ENCODE results near the gene ZNF346. TPM values are rescaled to one million over a fixed set of nuclear protein-coding genes. Genes with fewer than 3 reads are reported as not detected.

The ZNF346 gene
- total RNA-seq, 1 donor from 2014 or later: 15.5 TPM

DNA sequence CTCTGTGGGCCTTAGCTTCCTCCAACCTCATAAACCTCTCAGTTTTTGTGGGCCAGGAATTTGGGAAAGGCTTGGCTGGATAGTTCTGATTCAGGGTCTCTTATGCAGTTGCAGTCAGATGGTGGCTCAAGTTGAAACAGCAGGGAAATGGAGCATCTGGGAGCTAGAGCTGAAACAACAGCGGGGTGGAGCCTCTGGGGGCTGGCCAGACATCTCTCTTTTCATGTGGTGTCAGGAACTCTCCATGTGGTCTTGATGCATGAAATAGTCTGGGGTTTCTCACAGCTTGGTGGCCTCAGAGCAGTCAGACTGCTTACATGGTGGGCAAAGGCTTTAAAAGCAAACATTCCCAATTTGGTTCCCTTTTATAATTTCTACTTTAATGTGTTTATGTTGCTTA lies 13.5 kb downstream of the ZNF346 start:
- TF ChIP-seq, protein P1, sequence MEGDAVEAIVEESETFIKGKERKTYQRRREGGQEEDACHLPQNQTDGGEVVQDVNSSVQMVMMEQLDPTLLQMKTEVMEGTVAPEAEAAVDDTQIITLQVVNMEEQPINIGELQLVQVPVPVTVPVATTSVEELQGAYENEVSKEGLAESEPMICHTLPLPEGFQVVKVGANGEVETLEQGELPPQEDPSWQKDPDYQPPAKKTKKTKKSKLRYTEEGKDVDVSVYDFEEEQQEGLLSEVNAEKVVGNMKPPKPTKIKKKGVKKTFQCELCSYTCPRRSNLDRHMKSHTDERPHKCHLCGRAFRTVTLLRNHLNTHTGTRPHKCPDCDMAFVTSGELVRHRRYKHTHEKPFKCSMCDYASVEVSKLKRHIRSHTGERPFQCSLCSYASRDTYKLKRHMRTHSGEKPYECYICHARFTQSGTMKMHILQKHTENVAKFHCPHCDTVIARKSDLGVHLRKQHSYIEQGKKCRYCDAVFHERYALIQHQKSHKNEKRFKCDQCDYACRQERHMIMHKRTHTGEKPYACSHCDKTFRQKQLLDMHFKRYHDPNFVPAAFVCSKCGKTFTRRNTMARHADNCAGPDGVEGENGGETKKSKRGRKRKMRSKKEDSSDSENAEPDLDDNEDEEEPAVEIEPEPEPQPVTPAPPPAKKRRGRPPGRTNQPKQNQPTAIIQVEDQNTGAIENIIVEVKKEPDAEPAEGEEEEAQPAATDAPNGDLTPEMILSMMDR (IDR thresholded peaks at IDR 0.05; ENCODE audit: insufficient read depth, low read length, poor library complexity, severe bottlenecking): no peak
- Histone ChIP-seq H3K36me3 (ENCODE audit: control insufficient read depth, insufficient read depth, low read length) (no peaks in the 10 kb centered on the region), H3K27me3 (ENCODE audit: control insufficient read depth, insufficient read depth, low read length) (no peaks in the 10 kb centered on the region), H3K4me3 (ENCODE audit: low read depth, low read length) (no peak overlapping the region)
- DNase-seq (ENCODE audit: low read depth): no peak

- DNase-seq (ENCODE audit: low read depth): no peak
- Histone ChIP-seq H3K27me3 (ENCODE audit: control insufficient read depth, insufficient read depth, low read length) (no peaks in the 10 kb centered on the region), H3K36me3 (ENCODE audit: control insufficient read depth, insufficient read depth, low read length) (no peaks in the 10 kb centered on the region), H3K4me3 (ENCODE audit: low read depth, low read length) (no peak overlapping the region)
- TF ChIP-seq, protein P1 (IDR thresholded peaks at IDR 0.05; ENCODE audit: insufficient read depth, low read length, poor library complexity, severe bottlenecking): no peak
Measured at GRCh38 chr5:177036443-177036842, 13.9 kb downstream of the ZNF346 start.

DNA sequence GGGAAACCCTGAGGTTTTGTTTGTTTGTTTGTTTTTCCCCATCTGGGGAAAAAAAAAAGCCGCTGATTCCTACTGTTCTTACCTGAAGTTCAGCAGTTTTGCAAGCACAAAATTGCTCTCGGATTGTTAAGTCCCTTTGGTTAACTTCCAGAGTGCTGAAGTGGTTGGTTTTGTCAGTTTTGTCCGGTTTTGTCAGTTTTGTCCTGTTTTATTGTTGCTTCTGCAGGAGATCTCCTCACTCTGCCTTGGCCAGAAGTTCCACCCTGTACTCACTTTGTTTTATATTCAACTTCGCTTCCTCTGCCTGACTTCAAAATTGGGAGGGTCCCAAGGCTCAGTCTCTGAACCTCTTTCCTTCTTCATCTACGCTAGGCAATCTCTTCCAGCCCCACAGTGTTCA lies 14.4 kb downstream of the ZNF346 start:
- no peak overlapping the region for H3K4me3 ChIP-seq (ENCODE audit: low read depth, low read length)
- no peak for DNase-seq (ENCODE audit: low read depth)
- H3K27me3 ChIP-seq (ENCODE audit: control insufficient read depth, insufficient read depth, low read length): no peaks in the 10 kb centered on the region
- TF ChIP-seq, protein P1 (IDR thresholded peaks at IDR 0.05; ENCODE audit: insufficient read depth, low read length, poor library complexity, severe bottlenecking): no peak
- H3K36me3 ChIP-seq (ENCODE audit: control insufficient read depth, insufficient read depth, low read length): no peaks in the 10 kb centered on the region

- Histone ChIP-seq H3K27me3 (ENCODE audit: control insufficient read depth, insufficient read depth, low read length) (no peaks in the 10 kb centered on the region), H3K36me3 (ENCODE audit: control insufficient read depth, insufficient read depth, low read length) (peaks cover 2% of the 10 kb centered on the region), H3K4me3 (ENCODE audit: low read depth, low read length) (no peak overlapping the region)
- DNase-seq (ENCODE audit: low read depth): no peak
- TF ChIP-seq, protein P1 (IDR thresholded peaks at IDR 0.05; ENCODE audit: insufficient read depth, low read length, poor library complexity, severe bottlenecking): no peak
Measured at GRCh38 chr5:177040814-177041420, 18.4 kb downstream of the ZNF346 start.

DNA sequence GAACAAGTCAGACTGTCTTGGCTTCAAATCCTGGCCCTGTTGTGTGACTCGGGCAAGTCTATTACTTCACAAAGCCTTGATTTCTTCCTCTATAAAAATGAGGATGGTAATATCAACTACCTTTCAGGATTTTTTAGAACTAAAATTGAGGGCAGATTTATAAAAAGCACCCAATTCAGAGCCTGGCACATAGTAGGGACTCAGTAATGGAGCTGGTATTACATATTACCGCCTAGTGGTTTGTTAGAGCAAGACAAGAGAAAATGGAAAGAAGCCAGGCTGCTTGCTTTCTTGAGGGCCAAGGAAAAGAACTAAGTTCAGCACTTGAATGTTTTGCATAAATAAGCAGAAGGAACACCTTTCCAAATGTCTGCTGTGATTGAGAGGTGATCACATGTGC lies 19.4 kb downstream of the ZNF346 start:
- Histone ChIP-seq H3K36me3 (ENCODE audit: control insufficient read depth, insufficient read depth, low read length) (peaks cover 2% of the 10 kb centered on the region), H3K27me3 (ENCODE audit: control insufficient read depth, insufficient read depth, low read length) (no peaks in the 10 kb centered on the region), H3K4me3 (ENCODE audit: low read depth, low read length) (no peak overlapping the region)
- TF ChIP-seq, protein P1 (IDR thresholded peaks at IDR 0.05; ENCODE audit: insufficient read depth, low read length, poor library complexity, severe bottlenecking): no peak
- no peak for DNase-seq (ENCODE audit: low read depth)

- TF ChIP-seq, protein P1 (IDR thresholded peaks at IDR 0.05; ENCODE audit: insufficient read depth, low read length, poor library complexity, severe bottlenecking): no peak
Measured at GRCh38 chr5:177043114-177043513, 20.6 kb downstream of the ZNF346 start.

More at GRCh38 chr5:177043114-177043513, 20.6 kb downstream of the ZNF346 start:
- H3K4me3 ChIP-seq (ENCODE audit: low read depth, low read length): no peak overlapping the region
- DNase-seq (ENCODE audit: low read depth): no peak
- H3K27me3 ChIP-seq (ENCODE audit: control insufficient read depth, insufficient read depth, low read length): no peaks in the 10 kb centered on the region
- H3K36me3 ChIP-seq (ENCODE audit: control insufficient read depth, insufficient read depth, low read length): peaks cover 2% of the 10 kb centered on the region
